Thymus (tissue), 11 donors: ENCODE results near the gene POU3F3. TPM values are rescaled to one million over a fixed set of nuclear protein-coding genes. Genes with fewer than 3 reads are reported as not detected.

ENCODE experiments used
- DNase-seq, 9 donors: peaks; one replicate each; pipeline ENCODE4 v3.0.0-alpha.2; 2013; ENCODE audit warnings: low spot score in 9 of 9, low read depth in 6 of 9, missing footprints in 1 of 9
- H3K27ac ChIP-seq, 2 donors: one replicate each; pipeline ENCODE4 v1.5.1; 2013; ENCODE audit warnings: control low read depth in 1 of 2, low read depth in 1 of 2, low read length in 1 of 2, mild to moderate bottlenecking in 1 of 2, moderate library complexity in 1 of 2
- H3K27me3 ChIP-seq, 2 donors: one replicate each; pipeline ENCODE4 v1.5.1; 2013; ENCODE audit warnings: low read length in 1 of 2; ENCODE audit not compliant: control insufficient read depth in 2 of 2, insufficient read depth in 1 of 2
- H3K36me3 ChIP-seq, 2 donors: one replicate each; pipeline ENCODE4 v1.5.1; 2013; ENCODE audit warnings: low read length in 1 of 2, mild to moderate bottlenecking in 1 of 2, moderate library complexity in 1 of 2; ENCODE audit not compliant: control insufficient read depth in 2 of 2, insufficient read depth in 2 of 2
- H3K4me1 ChIP-seq, 2 donors: one replicate each; pipeline ENCODE4 v1.5.1; 2013; ENCODE audit warnings: low read length in 2 of 2; ENCODE audit not compliant: control insufficient read depth in 2 of 2, insufficient read depth in 2 of 2
- H3K4me3 ChIP-seq, 2 donors: one replicate each; pipeline ENCODE4 v1.5.1; 2013; ENCODE audit warnings: low read length in 2 of 2, control low read depth in 1 of 2, mild to moderate bottlenecking in 1 of 2
- H3K9me3 ChIP-seq, 2 donors: one replicate each; pipeline ENCODE4 v1.5.1; 2013; ENCODE audit warnings: low read length in 1 of 2, mild to moderate bottlenecking in 1 of 2; ENCODE audit not compliant: control insufficient read depth in 2 of 2, insufficient read depth in 1 of 2
- WGBS: extraction: QIAGEN DNeasy Blood & Tissue Kit; methylation state at CpG from one replicate; pipeline ENCODE4 v1.1.7; 2013; 5-methylcytosine and 5-hydroxymethylcytosine counted together
- polyA plus RNA-seq: library from polyadenylated mRNA; stranded (reverse); fragments of 200-250 nt; gene quantifications from one replicate; pipeline ENCODE4 v1.2.3, GENCODE V29; 2013
- total RNA-seq: library from RNA; stranded (reverse); fragments of 120-200 nt; gene quantifications from one replicate; pipeline ENCODE4 v1.2.4, GENCODE V29; 2013
- donor health status: healthy.

Gene POU3F3
- total and polyA plus RNA-seq, 2 donors = 0.14 to 0.82 TPM

GRCh38 chr2:104851291-104852089 is 2.4 kb upstream of the POU3F3 start:
- H3K4me3 ChIP-seq = peak overlapping the region in 1 of 2 donors; percentile 59
- no peak overlapping the region for H3K27ac ChIP-seq
- no peak for DNase-seq
- no peaks in the 10 kb centered on the region for H3K36me3 ChIP-seq
- peaks cover 0 to 13% of the 10 kb centered on the region in 2 donors for H3K9me3 ChIP-seq
- peaks cover 82 to 96% of the 10 kb centered on the region in 2 donors for H3K27me3 ChIP-seq
- WGBS = 6% methylated on average over 29 of the region's 29 CpGs
- peaks cover 20 to 27% of the 10 kb centered on the region in 2 donors for H3K4me1 ChIP-seq

- WGBS = 2% methylated on average over 39 of the region's 39 CpGs
Measured at GRCh38 chr2:104852090-104852666, 1.7 kb upstream of the POU3F3 start.

GRCh38 chr2:104854498-104855220 is 744 bp downstream of the POU3F3 start:
- WGBS = 7% methylated on average over 48 of the region's 48 CpGs
- H3K27ac ChIP-seq = no peak overlapping the region
- H3K4me3 ChIP-seq = peak overlapping the region; percentile 52 to 59
- peaks cover 83 to 96% of the 10 kb centered on the region in 2 donors for H3K27me3 ChIP-seq
- no peak for DNase-seq
- peaks cover 26 to 37% of the 10 kb centered on the region in 2 donors for H3K4me1 ChIP-seq
- peaks cover 0 to 16% of the 10 kb centered on the region in 2 donors for H3K9me3 ChIP-seq
- H3K36me3 ChIP-seq = no peaks in the 10 kb centered on the region

More at GRCh38 chr2:104852090-104852666, 1.7 kb upstream of the POU3F3 start:
- Histone ChIP-seq H3K4me1 (peaks cover 20 to 32% of the 10 kb centered on the region in 2 donors), H3K27ac (no peak overlapping the region), H3K9me3 (peaks cover 0 to 16% of the 10 kb centered on the region in 2 donors), H3K4me3 (peak overlapping the region in 1 of 2 donors; percentile 59), H3K36me3 (no peaks in the 10 kb centered on the region), H3K27me3 (peaks cover 82 to 96% of the 10 kb centered on the region in 2 donors)
- no peak for DNase-seq

DNA sequence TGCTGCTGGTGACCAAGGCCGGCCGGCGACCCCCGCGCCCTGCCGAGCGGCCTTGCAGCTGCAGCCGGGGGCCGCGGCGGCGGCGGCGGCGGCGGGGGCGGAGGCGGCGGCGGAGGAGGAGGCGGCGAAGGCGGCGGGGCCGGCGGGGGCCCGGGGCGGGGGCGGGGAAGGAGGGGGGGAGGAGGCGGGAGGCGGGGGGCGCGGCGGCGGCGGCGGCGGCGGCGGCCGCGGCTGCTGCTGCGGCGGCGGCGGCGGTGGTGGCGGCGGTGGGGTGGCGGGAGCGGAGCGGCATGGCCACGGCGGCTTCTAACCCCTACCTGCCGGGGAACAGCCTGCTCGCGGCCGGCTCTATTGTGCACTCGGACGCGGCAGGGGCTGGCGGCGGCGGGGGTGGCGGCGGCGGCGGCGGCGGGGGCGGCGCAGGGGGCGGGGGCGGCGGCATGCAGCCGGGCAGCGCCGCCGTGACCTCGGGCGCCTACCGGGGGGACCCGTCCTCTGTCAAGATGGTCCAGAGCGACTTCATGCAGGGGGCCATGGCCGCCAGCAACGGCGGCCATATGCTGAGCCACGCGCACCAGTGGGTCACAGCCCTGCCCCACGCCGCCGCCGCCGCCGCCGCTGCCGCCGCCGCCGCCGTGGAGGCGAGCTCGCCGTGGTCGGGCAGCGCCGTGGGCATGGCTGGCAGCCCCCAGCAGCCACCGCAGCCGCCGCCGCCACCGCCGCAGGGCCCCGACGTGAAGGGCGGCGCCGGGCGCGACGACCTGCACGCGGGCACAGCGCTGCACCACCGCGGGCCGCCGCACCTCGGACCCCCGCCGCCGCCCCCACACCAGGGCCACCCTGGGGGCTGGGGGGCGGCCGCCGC is 1.5 kb downstream of the POU3F3 start:
- no peak for DNase-seq
- peak overlapping the region in 1 of 2 donors; percentile 59 for H3K4me3 ChIP-seq

GRCh38 chr2:104856086-104856972 is 2.4 kb downstream of the POU3F3 start:
- Histone ChIP-seq H3K4me3 (peak overlapping the region in 1 of 2 donors; percentile 59), H3K27me3 (peaks cover 80 to 96% of the 10 kb centered on the region in 2 donors), H3K27ac (no peak overlapping the region), H3K36me3 (no peaks in the 10 kb centered on the region), H3K4me1 (peaks cover 26 to 37% of the 10 kb centered on the region in 2 donors), H3K9me3 (peaks cover 0 to 16% of the 10 kb centered on the region in 2 donors)
- 3% methylated on average over 106 of the region's 106 CpGs for WGBS
- peak in 2 of 9 donors; percentile 24 to 56 for DNase-seq

More for the DNA sequence above, 1.5 kb downstream of the POU3F3 start:
- H3K9me3 ChIP-seq = peaks cover 0 to 16% of the 10 kb centered on the region in 2 donors
- no peaks in the 10 kb centered on the region for H3K36me3 ChIP-seq
- H3K27ac ChIP-seq = no peak overlapping the region
- H3K27me3 ChIP-seq = peaks cover 83 to 96% of the 10 kb centered on the region in 2 donors
- 2% methylated on average over 101 of the region's 135 CpGs for WGBS
- peaks cover 26 to 37% of the 10 kb centered on the region in 2 donors for H3K4me1 ChIP-seq

DNA sequence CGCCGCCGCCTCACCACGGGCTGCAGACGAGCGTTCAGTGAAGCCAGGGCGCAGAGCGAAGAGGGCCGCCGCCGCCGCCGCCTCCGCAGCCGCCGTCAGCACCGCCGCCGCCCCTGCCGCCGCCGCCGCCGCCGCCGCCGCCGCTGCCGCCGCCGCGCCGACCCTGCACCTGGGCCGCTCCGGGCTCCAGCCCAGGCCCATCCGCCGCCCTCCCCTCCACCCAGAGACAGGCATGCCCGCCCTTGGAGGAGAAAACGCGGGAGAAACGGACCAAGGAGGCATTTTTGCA is 3.0 kb downstream of the POU3F3 start:
- Histone ChIP-seq H3K9me3 (peaks cover 0 to 20% of the 10 kb centered on the region in 2 donors), H3K27me3 (peaks cover 79 to 96% of the 10 kb centered on the region in 2 donors), H3K4me1 (peaks cover 21 to 34% of the 10 kb centered on the region in 2 donors), H3K36me3 (no peaks in the 10 kb centered on the region), H3K4me3 (peak overlapping the region; percentile 24 to 59), H3K27ac (no peak overlapping the region)
- WGBS = under 1% methylated on average over 41 of the region's 41 CpGs
- no peak for DNase-seq

DNA sequence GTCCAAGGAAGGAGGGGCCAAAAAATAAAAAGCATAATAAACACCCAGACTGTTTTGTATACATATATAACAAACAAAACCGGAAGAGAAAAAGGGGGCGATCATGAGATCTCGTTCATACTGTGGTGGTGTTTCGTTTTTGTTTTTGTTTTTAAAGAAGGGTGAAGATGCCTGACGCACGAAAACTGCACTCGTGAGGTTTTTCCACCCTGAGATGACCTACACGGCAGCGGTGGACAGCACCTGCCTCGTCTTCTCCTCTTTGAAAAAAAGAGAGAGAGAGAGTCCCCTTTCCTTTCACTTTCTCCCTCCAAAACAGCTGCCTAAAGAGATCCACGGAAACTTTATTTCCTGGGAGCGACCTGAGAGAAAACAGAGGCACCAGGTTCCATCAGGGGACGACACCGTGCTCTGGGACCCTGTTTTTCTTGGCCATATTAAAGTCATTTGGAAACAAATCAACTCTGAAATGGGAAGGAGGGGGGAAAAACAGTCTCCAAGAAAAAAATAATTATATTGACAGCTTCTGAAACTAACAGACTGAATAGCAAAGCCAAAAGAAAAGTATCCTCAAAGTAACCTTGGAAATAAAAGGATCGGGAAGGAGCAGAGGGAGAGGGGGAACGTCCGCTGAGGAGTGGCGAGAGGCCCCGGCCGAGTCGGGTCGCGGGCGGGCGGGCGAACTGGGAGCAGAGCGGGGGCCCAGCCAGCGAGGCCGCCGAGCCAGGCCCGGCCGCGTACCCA is 3.5 kb downstream of the POU3F3 start:
- WGBS = 8% methylated on average over 33 of the region's 33 CpGs
- peak in 2 of 9 donors; percentile 24 to 62 for DNase-seq
- H3K4me1 ChIP-seq = peaks cover 22 to 35% of the 10 kb centered on the region in 2 donors

More for the DNA sequence above, 3.5 kb downstream of the POU3F3 start:
- H3K27ac ChIP-seq = no peak overlapping the region
- H3K4me3 ChIP-seq = peak overlapping the region; percentile 24 to 59
- peaks cover 0 to 23% of the 10 kb centered on the region in 2 donors for H3K9me3 ChIP-seq
- H3K27me3 ChIP-seq = peaks cover 79 to 96% of the 10 kb centered on the region in 2 donors
- no peaks in the 10 kb centered on the region for H3K36me3 ChIP-seq
